ENCODE data around the gene GRIN2A.

DNA sequence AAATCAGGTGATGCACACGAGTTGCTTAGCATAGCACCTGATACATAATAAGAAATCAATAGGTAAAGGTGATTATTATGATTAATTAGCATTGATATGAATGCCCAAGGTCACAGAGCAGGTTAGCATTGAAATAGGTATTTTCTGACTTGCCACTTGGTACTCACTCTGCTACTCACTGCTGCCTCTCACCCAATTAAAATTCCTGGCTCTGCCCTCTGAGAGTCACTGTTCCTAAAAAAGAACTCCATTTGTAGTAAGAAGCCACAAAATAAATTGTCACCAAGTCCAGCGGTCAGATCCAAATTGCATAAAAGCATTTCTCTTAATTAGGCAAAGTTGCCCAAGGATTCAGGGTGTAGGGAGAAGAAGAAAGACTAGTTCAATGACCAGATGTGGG is 8.9 kb upstream of the GRIN2A start:
- TF ChIP-seq, protein P1, sequence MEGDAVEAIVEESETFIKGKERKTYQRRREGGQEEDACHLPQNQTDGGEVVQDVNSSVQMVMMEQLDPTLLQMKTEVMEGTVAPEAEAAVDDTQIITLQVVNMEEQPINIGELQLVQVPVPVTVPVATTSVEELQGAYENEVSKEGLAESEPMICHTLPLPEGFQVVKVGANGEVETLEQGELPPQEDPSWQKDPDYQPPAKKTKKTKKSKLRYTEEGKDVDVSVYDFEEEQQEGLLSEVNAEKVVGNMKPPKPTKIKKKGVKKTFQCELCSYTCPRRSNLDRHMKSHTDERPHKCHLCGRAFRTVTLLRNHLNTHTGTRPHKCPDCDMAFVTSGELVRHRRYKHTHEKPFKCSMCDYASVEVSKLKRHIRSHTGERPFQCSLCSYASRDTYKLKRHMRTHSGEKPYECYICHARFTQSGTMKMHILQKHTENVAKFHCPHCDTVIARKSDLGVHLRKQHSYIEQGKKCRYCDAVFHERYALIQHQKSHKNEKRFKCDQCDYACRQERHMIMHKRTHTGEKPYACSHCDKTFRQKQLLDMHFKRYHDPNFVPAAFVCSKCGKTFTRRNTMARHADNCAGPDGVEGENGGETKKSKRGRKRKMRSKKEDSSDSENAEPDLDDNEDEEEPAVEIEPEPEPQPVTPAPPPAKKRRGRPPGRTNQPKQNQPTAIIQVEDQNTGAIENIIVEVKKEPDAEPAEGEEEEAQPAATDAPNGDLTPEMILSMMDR (IDR thresholded peaks at IDR 0.05): no peak
- TF ChIP-seq POLR2A (IDR thresholded peaks at IDR 0.05): no peak
